Adrenal gland (tissue), 5 donors: ENCODE measurements around the gene CASTOR1.

Experiments used
- POLR2A ChIP-seq, 2 donors: fragments of 450-650 bp; IDR thresholded peaks; one replicate each; pipeline ENCODE4 v1.6.1; 2017; ENCODE audit warnings: antibody characterized with exemption in 2 of 2, mild to moderate bottlenecking in 2 of 2, moderate library complexity in 1 of 2
- TF ChIP-seq, protein P1 (sequence below), 6 experiments: fragments of 450-650 bp in 4 of 6; fragments of 200-600 bp in 2 of 6; sonication (generic) in 1 of 6; IDR thresholded peaks; 1 replicate in 5 of 6; 2 replicates in 1 of 6; pipeline versions ENCODE4 v1.5.1 to v1.8.0; 2016 to 2021; ENCODE audit warnings: antibody characterized with exemption in 6 of 6, mild to moderate bottlenecking in 2 of 6, moderate library complexity in 1 of 6
- donor health status: DM: no; HTN: no; CAD: no.

DNA sequence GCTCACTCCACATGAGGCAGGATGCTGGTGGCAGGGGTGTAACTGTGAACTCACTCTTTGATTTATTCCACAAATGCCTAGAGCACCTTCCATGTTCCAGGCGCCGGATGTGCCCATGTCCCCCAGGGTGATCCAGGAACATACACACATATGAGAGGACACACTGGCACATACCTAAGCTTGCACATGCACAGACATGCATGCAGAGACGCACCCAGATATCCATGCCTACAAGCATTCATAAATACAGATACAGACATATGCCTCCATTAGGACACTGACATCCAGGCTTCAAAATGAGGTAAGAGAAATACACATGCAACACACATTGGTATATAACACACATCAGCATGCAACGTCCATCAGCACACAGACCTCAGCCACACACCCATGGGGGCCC is 27.2 kb downstream of the CASTOR1 start:
- TF ChIP-seq, protein P1, sequence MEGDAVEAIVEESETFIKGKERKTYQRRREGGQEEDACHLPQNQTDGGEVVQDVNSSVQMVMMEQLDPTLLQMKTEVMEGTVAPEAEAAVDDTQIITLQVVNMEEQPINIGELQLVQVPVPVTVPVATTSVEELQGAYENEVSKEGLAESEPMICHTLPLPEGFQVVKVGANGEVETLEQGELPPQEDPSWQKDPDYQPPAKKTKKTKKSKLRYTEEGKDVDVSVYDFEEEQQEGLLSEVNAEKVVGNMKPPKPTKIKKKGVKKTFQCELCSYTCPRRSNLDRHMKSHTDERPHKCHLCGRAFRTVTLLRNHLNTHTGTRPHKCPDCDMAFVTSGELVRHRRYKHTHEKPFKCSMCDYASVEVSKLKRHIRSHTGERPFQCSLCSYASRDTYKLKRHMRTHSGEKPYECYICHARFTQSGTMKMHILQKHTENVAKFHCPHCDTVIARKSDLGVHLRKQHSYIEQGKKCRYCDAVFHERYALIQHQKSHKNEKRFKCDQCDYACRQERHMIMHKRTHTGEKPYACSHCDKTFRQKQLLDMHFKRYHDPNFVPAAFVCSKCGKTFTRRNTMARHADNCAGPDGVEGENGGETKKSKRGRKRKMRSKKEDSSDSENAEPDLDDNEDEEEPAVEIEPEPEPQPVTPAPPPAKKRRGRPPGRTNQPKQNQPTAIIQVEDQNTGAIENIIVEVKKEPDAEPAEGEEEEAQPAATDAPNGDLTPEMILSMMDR (IDR thresholded peaks at IDR 0.05), result no peak
- no peak for TF ChIP-seq POLR2A (IDR thresholded peaks at IDR 0.05)
